ENCODE results near the gene FBLN5.

DNA sequence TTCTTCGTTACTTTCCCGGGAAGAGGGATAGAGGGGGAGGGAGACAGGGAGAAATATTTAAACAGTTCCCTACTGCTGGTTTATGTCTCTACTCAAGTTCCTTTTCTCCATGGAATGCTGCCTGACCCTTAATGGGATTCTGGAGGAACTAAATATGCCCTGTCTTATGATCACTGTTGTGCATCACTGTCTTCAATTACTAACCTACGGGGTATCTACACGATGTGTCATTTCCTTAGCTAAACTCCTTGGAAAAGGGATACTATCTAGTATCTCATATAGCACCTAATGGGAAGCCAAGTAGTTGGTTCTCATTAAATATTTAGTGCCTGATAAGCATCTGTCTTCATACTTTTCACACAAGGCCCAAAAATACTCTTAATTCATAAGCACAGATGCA is 37.5 kb upstream of the FBLN5 start:
- TF ChIP-seq, protein P1, sequence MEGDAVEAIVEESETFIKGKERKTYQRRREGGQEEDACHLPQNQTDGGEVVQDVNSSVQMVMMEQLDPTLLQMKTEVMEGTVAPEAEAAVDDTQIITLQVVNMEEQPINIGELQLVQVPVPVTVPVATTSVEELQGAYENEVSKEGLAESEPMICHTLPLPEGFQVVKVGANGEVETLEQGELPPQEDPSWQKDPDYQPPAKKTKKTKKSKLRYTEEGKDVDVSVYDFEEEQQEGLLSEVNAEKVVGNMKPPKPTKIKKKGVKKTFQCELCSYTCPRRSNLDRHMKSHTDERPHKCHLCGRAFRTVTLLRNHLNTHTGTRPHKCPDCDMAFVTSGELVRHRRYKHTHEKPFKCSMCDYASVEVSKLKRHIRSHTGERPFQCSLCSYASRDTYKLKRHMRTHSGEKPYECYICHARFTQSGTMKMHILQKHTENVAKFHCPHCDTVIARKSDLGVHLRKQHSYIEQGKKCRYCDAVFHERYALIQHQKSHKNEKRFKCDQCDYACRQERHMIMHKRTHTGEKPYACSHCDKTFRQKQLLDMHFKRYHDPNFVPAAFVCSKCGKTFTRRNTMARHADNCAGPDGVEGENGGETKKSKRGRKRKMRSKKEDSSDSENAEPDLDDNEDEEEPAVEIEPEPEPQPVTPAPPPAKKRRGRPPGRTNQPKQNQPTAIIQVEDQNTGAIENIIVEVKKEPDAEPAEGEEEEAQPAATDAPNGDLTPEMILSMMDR (conservative IDR thresholded peaks at IDR 0.05) = no peak
- no peak for TF ChIP-seq EZH2 (IDR thresholded peaks at IDR 0.05; ENCODE audit: low read depth)

Measured in PC-9 (cell line).